ENCODE data around the gene NEU2.

NEU2 gene

DNA sequence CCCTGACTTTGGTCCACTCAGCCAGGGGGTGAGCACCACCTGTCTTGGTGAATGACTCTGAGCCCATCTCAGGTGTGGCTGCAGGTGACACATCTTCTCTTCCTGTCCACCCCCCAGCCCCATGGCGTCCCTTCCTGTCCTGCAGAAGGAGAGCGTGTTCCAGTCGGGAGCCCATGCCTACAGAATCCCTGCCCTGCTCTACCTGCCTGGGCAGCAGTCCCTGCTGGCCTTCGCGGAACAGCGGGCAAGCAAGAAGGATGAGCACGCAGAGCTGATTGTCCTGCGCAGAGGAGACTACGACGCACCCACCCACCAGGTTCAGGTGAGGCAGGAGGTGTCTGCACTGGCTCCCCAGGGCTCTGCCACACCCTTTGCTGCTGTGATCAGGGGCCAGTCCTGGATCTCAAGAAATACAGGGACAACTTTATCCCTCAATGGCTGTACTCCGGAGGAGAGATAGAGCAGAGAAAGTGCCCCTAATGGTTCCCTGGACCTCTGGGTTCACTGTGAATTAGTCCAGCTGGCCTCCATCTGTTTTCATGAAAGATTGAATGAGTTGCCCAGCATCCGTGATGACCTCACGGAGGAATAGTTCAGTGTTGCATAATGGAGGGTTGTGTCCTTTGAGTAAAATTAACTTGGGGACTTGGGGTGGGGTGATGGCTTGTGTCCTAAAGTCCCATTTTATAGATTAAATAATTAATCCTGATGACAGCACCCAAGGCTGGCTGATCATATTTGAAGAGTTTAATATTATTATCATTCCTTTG lies at the start of gene NEU2:
Gene NEU2 (plus strand): TSS at position 122 of the 770 bp plus-strand sequence. CDS start 0 bp downstream, at position 122.
- no peak for DNase-seq

DNA sequence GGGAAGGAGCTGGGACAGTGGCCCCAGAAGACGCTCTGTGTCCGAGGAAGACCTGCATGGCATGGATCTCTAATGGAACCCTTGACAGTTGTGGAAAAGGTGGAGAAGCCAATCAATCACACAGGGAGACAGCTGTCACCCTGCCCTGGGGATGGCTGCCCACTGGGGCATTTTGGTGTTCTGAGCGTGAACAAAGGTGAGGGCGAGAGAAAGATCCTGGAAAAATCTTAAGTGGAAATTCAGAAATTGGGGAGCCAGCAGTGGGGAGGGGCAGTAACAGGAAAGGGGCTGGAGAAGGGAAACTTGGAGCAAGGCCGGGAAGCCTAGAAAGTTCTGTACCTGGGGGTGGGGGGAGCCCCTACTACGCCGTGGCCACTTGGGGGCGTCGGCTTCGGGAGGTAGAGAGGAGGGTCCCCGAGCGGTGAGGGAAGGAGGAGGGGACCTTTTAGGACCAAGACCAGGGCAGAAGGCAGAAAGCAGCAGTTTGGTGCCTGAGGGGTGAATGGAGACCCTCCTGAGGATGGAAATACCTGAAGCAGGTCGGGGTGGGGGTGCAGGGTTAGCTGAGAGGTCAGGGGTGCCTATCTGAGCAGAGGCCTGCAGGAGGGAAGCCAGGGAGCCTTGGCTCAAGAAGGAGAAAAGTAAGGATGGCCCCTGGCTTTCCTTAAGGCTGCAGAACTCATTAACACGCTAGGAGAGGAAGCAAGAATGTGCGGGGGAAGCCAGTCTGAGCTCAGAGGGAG lies 49.4 kb upstream of the NEU2 start:
- DNase-seq = no peak

DNA sequence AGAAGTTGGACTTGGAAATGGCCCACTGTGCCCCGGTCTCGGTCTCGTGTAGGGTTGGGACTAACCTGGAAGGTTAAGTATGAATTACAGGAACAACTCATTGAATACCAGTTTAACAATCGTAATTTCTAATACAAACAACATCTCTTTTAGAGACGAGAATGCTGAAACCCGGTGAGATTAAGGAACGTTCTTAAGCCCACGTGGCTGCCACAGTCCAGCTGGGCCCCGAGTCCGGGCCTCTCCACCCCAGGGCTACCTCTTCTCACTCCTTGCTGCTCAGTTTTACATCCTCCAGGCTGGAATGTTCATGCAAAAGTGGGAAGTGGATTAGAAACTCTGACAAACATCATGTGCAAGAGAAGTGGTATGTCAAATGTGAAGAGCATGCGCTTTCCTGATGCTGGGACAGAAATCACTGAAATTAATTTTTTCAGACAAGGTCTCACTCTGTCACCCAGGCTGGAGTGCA lies 48.8 kb upstream of the NEU2 start:
- no peak for DNase-seq

DNA sequence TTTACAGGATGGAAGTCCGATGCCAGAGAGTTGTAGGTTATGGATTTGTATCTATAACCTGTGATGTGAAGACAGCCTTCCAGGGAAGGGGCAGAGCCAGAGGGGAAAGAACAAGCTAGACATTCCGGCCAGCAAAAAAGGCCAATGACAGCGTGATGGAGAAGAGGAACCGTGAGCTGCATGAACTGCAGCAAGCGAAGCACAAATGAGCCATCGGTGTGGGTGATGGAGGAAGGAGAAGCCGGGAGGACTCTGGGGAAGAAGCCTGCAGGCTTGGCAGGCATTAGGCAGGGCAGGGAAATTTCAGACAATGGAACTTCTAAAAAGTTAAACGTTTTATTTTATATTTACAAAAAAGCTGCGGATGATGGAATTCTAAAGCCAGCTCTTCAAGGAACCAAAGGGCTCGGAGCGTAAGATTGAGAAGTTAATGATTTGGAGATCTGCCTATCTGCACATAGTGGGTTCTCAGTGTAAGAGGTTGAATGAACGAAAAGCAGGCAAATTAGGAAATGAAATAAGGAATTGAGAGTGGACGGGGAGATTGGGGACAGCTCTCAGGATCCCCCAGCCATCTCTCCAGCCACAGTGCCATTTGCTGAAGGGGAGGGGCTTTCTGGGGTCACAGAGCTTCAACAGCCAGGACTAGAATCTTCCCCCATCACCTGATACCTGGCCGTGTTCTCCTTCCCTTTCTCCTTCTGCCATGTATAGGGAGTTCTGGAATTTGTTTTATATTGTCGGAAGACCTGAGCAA lies 47.8 kb upstream of the NEU2 start:
- no peak for DNase-seq

DNA sequence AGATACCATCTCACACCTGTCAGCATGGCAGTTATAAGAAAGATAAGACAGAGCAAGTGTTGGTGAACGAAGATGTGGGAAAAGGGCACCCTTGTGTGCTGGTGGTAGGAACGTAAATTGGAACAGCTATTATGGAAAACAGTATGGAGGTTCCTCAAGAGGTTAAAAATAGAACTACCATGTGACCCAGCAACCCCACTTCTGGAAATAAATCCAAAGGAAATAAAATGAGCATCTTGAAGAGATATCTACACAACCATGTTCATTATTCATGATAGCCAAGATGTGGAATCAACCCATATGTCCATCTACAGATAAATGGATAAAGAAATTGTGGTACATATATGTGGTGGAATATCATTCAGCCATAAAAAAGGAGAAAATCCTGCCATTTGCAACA lies 46.3 kb upstream of the NEU2 start:
- DNase-seq = no peak

DNA sequence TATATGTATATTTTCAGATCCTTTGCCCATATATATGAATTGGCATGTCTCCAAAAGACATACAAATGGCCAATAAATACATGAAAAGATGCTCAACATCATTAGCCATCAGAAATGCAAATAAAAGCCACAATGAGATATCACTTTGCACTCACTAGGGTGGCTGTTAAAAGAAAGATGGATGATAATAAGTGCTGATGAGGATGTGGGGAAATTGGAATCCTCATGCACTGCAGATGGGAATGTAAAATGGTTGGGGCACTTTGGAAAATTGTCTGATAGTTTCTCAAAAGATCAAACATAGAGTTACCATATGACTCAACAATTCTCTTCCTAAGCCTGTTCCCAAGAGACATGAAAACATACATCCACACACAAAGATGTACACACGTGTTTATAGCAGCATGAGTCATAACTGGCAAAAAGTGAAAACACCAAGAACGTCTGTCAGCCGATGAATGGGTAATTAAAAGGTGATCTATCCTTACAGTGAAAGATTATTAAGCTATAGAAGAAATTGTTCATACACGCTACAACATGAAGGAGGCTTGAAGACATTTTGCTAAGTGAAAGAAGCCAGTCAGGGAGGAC lies 39.1 kb upstream of the NEU2 start:
- DNase-seq = peak; percentile 40

DNA sequence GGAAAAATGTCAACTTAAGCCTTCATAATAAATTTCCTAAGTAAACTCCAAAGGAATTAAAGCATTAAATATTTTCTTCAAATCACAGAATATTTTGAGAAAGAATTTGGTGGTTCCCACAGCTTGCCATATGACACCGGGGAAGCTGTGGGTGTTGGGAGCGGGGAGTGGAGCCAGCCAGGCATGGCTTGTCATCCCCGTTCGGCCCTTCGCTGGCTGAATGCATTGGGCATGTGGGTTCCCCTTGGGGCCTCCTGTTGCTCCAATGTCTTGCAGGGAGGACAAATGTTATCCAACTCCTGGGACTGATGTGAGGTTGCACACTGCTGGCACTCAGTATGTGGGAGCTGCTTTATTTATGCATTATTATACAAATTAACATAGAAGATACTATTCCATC lies 38.0 kb upstream of the NEU2 start:
- DNase-seq = no peak

DNA sequence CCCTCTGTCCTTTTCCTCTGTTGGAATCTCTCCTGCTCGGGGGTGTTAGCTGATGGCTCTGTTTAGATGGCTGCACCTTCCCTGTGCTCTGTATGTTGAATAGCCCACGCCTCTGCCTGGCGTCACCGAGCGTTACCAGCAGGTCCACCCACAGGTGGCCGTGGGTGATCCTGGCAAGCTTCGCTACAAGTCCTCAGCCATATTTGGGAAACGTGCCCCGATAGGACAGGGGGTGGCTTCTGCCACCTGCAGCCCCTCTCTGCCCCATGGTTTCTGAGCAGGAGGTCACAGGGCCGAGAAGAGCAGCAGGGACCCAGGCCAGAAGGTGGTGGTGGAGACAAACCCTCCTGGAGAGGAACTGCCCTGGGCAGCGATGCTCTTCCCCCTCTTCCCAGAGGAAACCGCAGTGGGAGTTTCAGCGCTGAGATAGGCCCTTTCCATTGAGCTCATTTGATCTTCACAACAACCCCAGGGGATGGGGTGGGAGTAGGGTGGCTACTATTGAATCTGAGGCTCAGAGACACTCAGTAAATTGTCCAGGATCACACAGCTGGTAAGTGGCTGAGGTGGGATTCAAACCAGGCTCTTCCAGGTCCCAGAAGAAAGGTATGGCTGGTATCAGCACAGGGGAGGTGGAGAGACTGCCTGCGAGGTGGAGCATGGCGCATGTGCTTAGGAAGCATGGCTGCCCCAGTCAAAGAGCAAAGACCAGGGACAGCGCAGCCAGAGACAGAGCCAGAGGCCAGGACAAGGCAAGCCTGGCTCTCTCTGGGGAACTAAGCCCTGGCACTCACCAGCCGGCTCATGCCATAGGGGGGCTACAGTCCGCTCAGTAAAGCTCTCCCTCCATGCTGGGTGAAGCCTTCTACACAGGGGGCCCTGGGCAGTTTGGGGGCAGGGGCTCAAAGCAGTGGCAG lies 34.5 kb upstream of the NEU2 start:
- DNase-seq = no peak

DNA sequence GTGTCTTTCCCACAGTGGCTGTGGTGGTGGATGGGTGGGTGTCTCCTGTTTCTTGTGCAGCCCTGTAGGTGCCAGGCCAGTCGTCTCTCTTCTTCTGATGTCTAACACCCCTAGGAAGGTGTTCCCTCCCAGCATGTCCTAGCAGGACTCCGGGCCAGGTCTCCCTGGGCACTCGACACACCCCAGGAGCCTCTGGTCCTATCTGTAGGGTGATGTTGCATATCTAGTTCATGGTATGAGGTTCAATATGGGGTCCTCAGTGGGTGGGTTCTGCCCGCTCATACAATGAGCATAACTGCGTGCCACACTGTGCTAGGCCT lies 33.8 kb upstream of the NEU2 start:
- no peak for DNase-seq

DNA sequence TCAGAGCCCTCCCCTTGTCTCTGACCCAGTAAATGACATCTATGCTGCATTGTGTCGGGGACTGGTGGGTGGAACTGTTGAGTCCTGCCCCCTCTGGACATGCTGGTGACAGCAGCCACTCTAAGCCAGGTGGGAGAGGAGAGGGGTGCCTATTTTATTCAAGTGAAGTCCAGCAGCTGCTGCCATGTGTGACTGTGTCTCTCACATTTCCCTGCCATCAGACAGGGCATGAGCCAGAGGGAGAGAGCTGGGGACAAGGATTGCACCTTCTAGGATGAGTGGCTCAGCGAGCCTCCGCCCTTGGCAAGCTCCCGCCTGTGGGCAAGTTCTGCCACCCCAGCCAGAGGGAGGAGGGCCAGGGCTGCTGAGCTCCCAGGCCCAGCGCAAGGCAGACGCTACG lies 33.1 kb upstream of the NEU2 start:
- no peak for DNase-seq

DNA sequence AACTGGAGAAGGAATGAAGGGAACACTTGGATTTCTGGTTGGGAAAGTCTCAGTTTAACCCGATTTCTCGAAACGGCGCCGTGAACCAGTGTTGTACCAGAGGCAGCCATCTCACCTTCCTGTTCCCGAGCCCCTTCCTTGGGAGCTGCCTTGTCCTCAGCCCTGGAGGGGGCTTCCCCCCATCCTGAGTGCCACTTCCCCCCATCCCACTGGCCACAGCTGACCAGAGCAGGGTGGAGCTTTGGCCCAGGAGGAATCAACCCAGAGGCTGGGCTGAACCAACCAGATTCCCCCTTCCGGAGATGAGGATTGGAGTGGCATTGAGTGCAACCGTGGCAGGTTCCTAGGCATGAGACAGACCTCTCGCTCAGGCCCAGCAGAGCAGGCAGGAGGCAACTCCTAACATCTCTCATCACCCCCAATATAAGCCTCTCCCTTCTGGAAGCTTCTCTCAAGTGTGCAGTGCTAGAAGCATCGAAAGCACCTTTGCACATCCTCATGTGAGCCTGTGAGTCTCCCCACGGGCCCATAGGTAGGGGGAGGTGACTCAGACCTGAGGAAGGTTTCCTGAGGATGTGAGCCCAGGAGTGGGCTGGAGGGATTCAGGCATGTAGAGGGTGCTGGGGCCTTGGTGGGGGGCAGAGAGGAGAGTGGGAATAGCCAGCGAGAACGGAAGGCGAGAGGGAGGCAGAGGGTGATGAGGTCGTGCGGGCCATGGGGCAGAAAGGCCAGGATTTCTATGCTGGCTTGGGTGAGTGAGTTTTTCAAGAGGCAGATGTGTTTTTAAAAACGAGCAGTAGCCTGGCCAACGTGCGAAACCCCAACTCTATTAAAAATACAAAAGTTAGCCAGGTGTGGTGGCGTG lies 31.4 kb upstream of the NEU2 start:
- DNase-seq = no peak

DNA sequence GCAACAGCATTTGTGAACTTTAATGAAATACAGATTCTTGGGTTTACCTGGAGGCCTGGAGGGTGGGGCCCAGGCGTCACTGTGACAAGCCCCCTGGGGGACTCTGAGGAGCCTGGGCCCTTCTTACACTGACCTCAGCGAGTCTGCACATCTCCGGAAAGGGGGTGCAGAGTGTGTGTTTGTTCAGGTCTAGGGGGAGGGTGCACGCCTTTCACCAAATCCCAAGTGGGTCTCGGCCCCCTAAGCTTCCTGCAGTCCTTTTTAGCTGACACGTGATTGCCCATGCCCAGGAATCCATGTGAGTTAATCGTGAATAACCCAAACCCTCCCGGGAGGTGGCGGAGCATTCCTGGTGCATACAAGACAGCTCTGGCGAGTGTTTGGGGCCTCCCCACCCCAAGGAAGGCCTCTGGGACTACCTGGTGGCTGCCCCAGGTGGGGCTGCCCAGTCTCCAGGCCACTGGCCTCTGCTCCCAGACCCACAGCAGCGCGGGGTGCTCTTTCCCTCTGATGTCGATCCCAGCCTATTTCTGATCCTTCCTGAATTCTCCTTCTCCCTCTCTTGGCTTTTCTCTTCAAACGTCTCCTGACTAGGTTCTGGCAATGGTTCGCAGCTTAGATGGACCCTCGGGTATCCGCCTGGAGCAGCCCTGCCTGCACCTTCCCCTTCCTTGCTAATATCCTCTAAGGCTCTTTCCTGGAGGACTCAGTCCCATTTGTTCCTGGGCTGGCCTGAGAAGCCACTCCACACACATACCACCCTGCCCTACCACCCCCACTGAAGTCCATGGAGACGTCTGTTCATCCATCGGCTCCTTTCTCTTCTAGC lies 29.4 kb upstream of the NEU2 start:
- no peak for DNase-seq

DNA sequence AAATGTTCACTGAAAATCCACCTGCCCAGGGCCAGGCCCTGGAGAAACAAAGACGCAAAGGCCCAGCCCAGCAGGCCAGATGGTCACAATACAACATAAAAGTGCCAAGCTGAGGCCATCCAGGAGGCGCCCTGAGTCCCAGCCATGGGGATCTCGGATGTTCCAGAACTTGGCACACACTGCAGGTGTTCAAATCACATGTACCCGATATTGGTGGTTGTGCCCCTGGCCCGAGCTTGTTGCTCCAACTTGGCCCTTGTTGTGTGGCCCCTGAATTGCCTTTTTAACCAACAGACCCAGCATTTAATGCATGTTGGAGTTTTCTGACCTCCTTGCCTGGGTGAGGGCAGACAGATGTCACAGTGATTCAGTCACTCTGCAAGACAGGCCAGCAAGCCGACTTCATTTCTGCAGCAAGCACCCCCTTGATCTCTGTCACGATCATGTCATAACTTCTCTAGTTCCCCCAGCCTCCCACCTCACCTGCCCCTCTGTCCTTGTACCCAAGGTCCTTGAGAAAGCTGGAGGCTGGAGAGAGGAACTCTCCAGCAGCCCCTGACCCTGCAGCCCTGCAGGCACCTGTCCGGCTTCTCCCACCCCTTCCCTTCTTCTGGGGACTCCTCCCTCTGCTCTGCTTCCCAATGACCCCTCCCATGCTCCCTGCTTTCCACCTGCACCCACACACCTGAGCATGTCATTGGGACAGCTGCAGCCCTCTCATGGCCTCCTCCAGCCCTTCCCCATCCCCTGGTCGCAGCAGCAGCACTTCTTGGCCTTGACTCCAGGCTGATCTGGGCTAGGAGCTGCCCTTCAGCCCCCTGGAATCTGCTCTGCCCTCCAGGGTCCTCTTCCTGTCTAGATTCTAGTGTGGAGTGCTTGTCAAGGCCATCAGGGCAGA lies 28.6 kb upstream of the NEU2 start:
- no peak for DNase-seq

DNA sequence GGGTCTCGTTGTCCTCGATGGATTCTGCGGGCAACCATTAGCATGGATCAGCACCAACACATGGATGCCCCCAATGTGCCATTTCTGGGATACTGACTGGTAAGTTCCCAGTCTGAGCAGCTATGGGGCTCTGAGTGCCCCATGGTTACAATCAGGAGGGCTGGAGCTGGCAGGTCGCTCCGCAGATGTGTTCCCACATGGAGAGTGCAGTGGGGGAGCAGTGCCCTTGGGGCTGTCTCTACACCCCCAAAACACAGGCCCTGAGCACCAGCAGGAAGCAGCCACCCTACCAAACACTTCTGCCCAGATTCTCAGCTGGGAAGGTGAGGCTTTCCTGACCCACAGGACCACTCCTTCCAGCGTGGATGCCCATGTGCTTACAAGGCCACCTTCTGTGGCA lies 27.4 kb upstream of the NEU2 start:
- no peak for DNase-seq

DNA sequence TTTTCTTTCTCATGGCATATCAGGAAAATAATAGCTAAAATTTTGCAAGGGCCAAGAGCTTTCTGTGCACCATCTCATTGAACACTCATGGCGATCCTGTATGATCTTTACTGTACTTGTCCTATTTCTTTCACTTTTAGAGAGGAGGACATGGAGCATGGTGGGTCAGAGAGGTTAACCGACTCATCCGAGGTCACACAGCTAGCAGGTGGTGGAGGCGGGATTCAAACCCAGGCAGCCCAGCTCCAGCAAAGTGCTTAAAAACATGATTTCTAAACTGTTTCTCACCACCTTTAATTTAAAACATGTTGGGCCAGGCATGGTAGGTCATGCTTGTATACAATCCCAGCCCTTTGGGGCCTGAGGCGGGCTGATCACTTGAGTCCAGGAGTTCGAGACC lies 25.8 kb upstream of the NEU2 start:
- DNase-seq = no peak

DNA sequence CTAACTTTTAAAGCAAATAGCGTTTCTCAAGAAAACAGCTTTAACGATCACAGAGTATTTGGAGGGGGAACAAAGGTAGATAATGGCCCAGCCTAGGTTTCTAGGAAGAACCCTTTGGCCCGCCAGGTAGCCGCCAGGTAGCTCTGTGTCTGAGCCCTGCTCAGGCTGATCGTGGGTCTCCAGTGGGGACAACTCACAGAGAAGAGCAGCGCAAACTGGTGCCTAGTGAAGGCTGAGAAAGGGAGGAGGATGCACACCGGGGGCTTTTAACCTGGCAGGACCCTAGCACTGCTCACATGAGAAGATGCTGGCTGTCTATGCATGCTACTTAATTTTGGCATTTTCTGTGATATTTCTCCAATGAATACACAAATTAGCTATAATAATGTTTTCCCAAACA lies 25.2 kb upstream of the NEU2 start:
- no peak for DNase-seq

DNA sequence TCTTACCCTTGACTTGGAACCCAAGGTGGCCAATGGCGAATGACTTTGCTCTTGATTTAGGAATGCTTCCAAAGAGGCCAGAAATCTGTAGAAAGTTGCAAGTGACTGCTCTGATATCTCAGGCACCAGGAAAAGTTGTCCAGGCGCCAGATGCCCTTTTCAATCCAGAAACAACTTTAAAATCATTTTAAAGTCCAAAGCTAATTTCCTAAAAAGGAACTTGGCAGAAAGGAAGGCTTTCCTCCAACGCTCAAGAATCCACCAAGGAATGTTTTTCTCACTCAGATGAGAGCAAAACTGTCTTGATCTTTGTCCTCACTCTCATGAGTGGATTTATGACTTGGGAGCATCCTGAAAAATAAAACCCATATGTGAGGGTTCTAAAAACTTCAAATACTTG lies 24.7 kb upstream of the NEU2 start:
- no peak for DNase-seq

DNA sequence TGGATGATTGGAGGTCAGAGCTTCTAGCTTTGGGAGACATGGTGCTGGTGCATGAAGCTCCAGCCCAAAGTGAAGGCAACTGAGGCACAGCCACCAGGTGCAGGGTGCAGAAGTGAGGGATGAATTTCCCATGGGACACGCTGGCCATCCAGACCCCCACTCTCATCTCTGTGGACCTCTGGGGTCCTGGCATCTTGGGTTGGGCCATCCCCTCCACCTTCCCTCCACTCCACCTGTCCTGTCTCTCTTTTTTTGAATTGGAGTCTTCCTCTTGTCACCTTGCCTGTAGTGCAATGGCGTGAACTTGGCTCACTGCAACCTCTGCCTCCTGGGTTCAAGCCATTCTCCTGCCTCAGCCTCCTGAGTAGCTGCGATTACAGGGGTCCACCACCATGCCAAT lies 22.8 kb upstream of the NEU2 start:
- no peak for DNase-seq

DNA sequence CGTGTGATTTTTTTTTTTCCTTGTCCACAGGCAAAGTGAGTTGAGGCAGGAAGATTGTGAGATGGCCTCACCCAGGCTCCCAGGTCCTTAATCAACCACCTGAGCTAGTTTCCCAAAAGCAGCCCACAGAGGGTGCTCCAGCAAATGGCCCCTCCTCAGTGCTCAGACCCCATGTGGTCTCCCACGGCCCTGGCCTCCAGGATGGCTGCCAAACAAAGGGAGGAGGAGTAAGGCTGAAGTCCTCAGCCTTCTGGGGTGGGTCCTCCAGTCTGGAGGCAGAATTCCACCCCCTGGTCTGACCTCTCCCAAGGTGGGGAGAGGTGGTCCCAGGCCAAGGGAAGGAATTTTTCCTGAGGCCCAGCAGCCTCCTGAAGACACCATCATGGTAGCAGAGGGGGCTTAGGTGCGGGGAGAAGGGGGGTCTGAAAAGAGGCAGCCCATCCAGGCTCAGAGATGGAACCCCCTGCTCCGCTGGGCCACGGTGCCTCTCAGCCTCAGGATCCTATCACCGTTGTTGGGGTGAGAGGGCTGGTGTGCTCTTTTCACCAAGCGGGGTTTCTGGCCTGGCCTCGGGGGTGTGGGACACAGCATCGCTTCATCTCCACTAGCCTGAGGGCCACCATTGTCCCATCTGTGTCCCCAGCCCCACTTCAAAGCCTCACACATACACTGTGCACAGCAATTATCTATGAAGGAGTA lies 21.8 kb upstream of the NEU2 start:
- no peak for DNase-seq
